Right lobe of liver (tissue), 4 donors: Measurements from ENCODE around the gene SLC4A8.

Experiments used
- POLR2A ChIP-seq: fragments of 450-650 bp; IDR thresholded peaks from one replicate; pipeline ENCODE4 v1.6.1; 2017; ENCODE audit warnings: antibody characterized with exemption, mild to moderate bottlenecking
- TF ChIP-seq, protein P1 (sequence below), 4 donors: fragments of 200-600 bp in 3 of 4; fragments of 450-650 bp in 1 of 4; IDR thresholded peaks; one replicate each; pipeline versions ENCODE4 v1.5.1 to v1.8.0; 2016 to 2022; ENCODE audit warnings: antibody characterized with exemption in 4 of 4, mild to moderate bottlenecking in 2 of 4
- donor health status: DM: no; HTN: no; CAD: no.
- donor health status: DM: no; HTN: no; CAD: no.
- donor health status: DM: no; HTN: yes; CAD: no.

DNA sequence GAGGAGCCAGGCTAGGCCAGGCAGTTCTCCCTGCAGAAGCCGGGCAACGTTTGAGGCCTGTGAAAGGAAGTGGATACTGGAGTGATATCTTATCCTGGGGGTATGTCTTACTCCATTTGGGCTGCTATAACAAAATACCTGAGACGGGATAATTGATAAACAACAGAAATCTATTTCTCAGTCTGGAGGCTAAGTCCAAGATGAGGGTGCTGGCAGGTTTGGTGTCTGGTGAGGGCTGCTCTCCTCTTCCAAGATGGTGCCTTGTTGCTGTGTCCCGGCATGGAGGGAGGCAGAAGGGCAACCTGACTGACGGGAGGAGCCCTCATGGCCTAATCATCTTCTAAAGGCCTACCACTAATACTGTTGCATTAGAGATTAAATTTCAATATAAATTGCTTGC is 17.8 kb upstream of the SLC4A8 start:
- TF ChIP-seq, protein P1, sequence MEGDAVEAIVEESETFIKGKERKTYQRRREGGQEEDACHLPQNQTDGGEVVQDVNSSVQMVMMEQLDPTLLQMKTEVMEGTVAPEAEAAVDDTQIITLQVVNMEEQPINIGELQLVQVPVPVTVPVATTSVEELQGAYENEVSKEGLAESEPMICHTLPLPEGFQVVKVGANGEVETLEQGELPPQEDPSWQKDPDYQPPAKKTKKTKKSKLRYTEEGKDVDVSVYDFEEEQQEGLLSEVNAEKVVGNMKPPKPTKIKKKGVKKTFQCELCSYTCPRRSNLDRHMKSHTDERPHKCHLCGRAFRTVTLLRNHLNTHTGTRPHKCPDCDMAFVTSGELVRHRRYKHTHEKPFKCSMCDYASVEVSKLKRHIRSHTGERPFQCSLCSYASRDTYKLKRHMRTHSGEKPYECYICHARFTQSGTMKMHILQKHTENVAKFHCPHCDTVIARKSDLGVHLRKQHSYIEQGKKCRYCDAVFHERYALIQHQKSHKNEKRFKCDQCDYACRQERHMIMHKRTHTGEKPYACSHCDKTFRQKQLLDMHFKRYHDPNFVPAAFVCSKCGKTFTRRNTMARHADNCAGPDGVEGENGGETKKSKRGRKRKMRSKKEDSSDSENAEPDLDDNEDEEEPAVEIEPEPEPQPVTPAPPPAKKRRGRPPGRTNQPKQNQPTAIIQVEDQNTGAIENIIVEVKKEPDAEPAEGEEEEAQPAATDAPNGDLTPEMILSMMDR (IDR thresholded peaks at IDR 0.05): no peak
- TF ChIP-seq POLR2A: no peak
